NCI-H146 treated with DMSO at 0.1 percent for 48 hours (cell line): ENCODE measurements around the gene PGA3.
A peak's percentile ranks its signal among the peaks of the same experiment; 100 is the strongest.
"Not testable (repeated sequence)": the region's sequence is repeated elsewhere in the genome, so short reads cannot be mapped to it uniquely, and the experiment has no call there.

Experiments used
- DNase-seq: peaks from one replicate; lab custom pipeline; 2025; ENCODE audit not compliant: unreplicated experiment; lab: John Stamatoyannopoulos, UW

The PGA3 gene

GRCh38 chr11:61248071-61248470 lies 44.8 kb downstream of the PGA3 start:
- DNase-seq = not testable (repeated sequence)

- DNase-seq = not testable (repeated sequence)
These were observed 45.9 kb downstream of the PGA3 start for GRCh38 chr11:61249201-61249600.

- DNase-seq = not testable (repeated sequence)
These were observed 47.8 kb downstream of the PGA3 start for GRCh38 chr11:61250796-61251765.

DNA sequence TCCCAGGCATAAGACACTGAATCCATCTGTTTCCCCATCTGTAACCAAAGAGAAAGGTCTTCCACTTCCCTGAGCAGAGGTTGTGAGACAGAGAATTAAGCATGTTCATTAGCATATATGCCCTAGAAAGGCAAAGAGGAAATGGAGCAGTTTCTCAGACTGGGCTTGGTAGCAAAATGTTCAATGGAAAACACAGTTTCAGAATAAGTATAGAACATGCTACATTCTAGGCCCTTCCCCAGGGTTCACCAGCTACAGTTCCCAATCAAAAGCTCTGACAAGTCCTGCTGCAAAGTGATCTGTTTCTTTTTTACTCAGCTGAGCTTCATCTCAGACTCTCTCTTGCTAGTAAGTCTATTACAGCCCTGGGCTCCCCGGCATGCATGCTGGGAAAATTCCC lies 49.0 kb downstream of the PGA3 start:
- not testable (repeated sequence) for DNase-seq

GRCh38 chr11:61254403-61255025 lies 51.2 kb downstream of the PGA3 start:
- peak; percentile 19 for DNase-seq

DNA sequence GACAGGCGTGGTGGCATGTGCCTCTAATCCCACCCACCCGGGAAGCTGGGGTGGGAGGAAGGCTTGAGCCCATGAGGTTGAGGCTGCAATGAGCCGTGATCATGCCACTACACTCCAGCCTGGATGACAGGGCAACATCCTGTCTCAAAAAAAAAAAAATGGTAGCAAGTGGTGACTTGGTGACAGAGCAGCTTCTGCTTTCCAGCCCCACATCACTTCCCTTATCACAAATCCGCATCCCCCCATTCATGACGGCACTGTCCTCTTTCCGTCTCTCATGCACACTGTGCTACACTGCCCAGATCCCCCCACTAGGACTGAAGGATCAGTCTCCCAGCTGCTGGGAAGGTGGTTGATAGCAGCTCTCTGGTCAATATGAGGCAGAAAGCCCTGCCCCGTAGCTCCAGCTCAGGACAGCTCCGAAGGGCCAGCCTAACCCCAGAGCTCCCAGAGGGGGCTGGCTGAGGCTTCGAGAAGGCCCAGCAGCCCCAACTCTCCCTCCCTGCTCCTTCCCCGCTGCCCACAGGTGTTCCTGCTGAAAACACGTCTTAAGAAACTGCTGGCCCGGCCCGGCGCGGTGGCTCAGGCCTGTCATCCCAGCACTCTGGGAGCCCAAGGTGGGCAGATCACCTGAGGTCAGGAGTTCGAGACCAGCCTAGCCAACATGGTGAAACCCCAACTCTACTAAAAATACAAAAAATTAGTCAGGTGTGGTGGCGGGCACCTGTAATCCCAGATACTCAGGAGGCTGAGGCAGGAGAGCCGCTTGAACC lies 53.6 kb downstream of the PGA3 start:
- DNase-seq = no peak

- no peak for DNase-seq
These were observed 55.2 kb downstream of the PGA3 start for GRCh38 chr11:61258546-61258945.

DNA sequence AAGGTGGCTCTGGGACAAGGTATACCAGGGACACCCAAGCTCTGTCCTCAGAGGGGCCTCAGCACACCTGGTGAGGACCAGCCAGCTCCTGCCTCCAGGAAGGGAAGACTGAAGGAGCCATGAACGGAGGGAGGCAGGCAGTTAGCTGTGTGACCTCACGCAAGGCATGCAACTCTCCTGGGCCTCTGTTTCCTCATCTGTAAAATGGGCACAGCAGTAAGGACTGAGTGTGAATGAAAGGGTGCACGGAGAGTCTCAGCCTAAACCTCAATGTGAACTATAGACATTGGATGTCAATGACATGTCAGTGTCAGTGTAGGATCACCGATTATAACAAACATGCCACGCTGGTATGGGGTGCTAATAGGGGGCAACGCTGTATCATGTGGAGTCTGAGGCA lies 56.0 kb downstream of the PGA3 start:
- no peak for DNase-seq
